ENCODE results near the gene KIAA0232.

Gene KIAA0232

GRCh38 chr4:6877067-6877466 is 94.5 kb downstream of the KIAA0232 start:
- TF ChIP-seq POLR2A (IDR thresholded peaks at IDR 0.05; ENCODE audit: extremely low read depth, insufficient read length), result no peak
- TF ChIP-seq, protein P1, sequence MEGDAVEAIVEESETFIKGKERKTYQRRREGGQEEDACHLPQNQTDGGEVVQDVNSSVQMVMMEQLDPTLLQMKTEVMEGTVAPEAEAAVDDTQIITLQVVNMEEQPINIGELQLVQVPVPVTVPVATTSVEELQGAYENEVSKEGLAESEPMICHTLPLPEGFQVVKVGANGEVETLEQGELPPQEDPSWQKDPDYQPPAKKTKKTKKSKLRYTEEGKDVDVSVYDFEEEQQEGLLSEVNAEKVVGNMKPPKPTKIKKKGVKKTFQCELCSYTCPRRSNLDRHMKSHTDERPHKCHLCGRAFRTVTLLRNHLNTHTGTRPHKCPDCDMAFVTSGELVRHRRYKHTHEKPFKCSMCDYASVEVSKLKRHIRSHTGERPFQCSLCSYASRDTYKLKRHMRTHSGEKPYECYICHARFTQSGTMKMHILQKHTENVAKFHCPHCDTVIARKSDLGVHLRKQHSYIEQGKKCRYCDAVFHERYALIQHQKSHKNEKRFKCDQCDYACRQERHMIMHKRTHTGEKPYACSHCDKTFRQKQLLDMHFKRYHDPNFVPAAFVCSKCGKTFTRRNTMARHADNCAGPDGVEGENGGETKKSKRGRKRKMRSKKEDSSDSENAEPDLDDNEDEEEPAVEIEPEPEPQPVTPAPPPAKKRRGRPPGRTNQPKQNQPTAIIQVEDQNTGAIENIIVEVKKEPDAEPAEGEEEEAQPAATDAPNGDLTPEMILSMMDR (IDR thresholded peaks at IDR 0.05; ENCODE audit: low read depth, low read length), result no peak
- no peak for TF ChIP-seq MYC (IDR thresholded peaks at IDR 0.05; ENCODE audit: low read depth, low read length)
- TF ChIP-seq, protein P2, sequence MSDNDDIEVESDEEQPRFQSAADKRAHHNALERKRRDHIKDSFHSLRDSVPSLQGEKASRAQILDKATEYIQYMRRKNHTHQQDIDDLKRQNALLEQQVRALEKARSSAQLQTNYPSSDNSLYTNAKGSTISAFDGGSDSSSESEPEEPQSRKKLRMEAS (IDR thresholded peaks at IDR 0.05; ENCODE audit: low read depth, low read length), result no peak
- H3K4me3 ChIP-seq (ENCODE audit: low read depth, low read length), result no peak overlapping the region
- no peak for DNase-seq (ENCODE audit: low read depth)

DNA sequence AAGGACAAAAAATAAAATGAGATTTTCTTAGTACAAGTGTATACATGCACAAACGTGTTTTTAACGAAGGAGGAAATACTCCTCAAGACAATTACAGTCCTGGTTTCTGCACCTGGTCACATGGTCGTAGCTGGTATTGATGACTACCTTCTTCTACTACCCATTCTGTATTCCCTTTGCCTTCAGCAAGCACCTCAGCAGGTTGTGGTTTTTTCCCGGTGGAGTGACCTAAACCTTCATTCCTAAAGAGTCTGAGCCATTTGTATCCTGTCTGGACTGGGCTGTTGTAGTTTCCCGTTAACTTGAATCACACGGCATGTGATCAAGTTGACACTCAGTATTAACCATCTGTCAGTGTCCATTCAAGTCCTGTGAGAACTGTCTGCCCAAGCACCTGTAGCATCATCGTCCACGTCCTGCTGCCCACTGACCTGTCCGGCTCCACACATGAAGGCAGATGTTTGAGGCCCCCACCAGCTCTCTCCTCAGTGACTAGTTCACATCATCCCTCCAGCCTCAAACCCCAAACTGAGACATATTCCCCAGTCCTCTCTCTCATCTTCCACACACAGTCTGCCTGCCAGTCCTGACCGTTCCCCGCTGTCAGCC is 96.0 kb downstream of the KIAA0232 start:
- no peak overlapping the region for H3K4me3 ChIP-seq (ENCODE audit: low read depth, low read length)
- TF ChIP-seq, protein P1 (IDR thresholded peaks at IDR 0.05; ENCODE audit: low read depth, low read length), result no peak
- no peak for TF ChIP-seq MYC (IDR thresholded peaks at IDR 0.05; ENCODE audit: low read depth, low read length)
- no peak for TF ChIP-seq POLR2A (IDR thresholded peaks at IDR 0.05; ENCODE audit: extremely low read depth, insufficient read length)
- TF ChIP-seq, protein P2 (IDR thresholded peaks at IDR 0.05; ENCODE audit: low read depth, low read length), result no peak
- DNase-seq (ENCODE audit: low read depth), result no peak

DNA sequence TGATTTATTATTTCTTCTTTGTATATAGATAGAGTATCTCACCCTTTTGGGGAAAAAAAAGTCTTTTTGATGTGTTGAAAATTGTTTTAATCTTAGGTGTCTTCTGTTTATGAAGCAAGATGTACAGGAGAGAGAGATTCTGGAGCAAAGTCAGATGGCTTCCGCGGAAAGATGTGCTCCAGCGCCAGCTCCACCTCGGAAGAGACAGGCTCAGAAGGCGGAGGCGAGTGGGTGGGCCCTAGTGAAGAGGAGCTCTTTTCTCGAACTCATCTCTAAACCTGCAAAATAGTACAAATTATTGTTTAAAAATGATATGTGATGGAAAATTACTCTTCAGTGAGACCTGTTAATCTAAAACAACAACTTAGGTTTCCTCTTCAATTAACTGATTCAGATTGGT is 98.2 kb downstream of the KIAA0232 start:
- no peak for DNase-seq (ENCODE audit: low read depth)
- TF ChIP-seq, protein P1 (IDR thresholded peaks at IDR 0.05; ENCODE audit: low read depth, low read length), result no peak
- TF ChIP-seq MYC (IDR thresholded peaks at IDR 0.05; ENCODE audit: low read depth, low read length) (no peak), POLR2A (IDR thresholded peaks at IDR 0.05; ENCODE audit: extremely low read depth, insufficient read length) (no peak)
- TF ChIP-seq, protein P2 (IDR thresholded peaks at IDR 0.05; ENCODE audit: low read depth, low read length), result no peak
- no peak overlapping the region for H3K4me3 ChIP-seq (ENCODE audit: low read depth, low read length)

DNA sequence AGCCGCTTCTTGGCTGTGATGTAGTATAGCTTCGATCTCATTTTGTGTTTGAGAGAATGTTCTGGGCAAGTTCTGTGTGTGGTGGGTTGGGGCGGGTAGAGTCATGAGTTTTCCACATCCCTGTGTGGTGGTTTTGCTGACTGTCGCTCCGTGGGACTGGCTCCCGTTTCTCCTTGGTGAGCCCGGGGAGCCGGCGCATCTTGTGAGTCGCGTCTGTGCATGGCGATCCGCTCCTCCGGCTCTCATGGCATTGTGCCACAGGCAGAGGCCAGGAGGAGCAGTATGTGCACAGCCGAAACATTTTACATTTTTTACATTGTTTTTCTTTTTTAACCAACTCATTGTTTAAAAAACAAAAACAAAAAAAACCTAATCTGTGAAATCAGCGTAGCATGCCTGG is 99.4 kb downstream of the KIAA0232 start:
- DNase-seq (ENCODE audit: low read depth), result no peak
- TF ChIP-seq POLR2A (IDR thresholded peaks at IDR 0.05; ENCODE audit: extremely low read depth, insufficient read length), result no peak
- no peak overlapping the region for H3K4me3 ChIP-seq (ENCODE audit: low read depth, low read length)

DNA sequence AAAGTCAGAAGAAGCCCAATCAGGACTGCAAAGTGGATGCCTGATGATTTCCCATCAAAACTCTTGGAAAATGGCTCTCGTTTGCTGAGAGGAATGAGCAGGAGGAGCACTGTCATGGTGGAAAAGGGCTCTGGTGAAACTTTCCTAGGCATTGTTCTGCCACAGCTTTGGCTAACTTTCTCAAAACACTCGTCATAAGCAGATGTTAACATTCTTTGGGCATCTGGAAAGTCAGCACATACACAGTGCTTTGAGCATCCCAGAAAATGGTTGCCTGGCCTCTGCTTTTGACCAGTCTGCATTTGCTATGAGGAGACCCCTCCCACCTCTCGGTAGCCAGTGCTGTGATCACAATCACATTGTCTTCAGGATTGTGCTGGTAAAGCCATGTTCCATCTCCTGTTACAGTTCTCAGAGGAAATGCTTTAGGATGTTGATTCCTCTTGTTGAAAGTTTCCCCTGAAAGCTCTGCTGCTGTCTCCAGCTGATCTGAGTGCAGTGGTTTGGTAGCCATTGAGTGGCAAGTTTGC is 101.9 kb downstream of the KIAA0232 start:
- TF ChIP-seq MYC (IDR thresholded peaks at IDR 0.05; ENCODE audit: low read depth, low read length) (no peak), POLR2A (IDR thresholded peaks at IDR 0.05; ENCODE audit: extremely low read depth, insufficient read length) (no peak)
- TF ChIP-seq, protein P1 (IDR thresholded peaks at IDR 0.05; ENCODE audit: low read depth, low read length), result no peak
- TF ChIP-seq, protein P2 (IDR thresholded peaks at IDR 0.05; ENCODE audit: low read depth, low read length), result no peak
- no peak for DNase-seq (ENCODE audit: low read depth)
- no peak overlapping the region for H3K4me3 ChIP-seq (ENCODE audit: low read depth, low read length)

DNA sequence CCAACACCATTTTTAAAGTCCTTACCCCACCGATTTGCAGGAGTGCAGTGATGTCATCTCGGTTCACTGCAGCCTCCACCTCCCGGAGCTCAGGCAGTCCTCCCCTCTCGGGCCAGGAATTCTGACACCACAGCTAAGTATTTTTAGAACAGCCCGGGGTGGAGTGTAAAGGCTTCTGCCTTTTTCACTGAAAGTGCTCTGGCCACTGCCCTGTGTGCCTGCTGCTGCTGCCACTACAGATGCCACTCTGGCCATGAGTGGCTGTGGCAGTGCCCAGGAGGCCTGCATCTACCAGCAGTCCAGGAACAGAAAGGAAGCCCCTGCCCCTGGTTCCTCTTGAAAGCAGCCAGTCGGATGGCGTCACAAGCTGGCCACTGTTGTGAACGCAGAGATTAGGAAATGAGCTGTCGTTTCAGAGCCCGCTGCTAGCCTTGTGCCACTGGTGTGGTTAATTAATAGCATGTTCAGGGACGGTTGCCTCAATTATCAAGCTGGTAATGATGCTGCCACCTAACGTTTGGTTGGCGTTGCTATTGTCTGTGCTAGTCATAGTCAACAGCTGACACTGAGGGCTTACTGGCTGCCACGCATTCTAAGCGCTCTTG is 103.5 kb downstream of the KIAA0232 start:
- H3K4me3 ChIP-seq (ENCODE audit: low read depth, low read length), result no peak overlapping the region
- DNase-seq (ENCODE audit: low read depth), result peak; percentile 98
- TF ChIP-seq, protein P2 (IDR thresholded peaks at IDR 0.05; ENCODE audit: low read depth, low read length), result peak; percentile 82
- TF ChIP-seq POLR2A (IDR thresholded peaks at IDR 0.05; ENCODE audit: extremely low read depth, insufficient read length) (no peak), MYC (IDR thresholded peaks at IDR 0.05; ENCODE audit: low read depth, low read length) (peak; percentile 55; the same call in 1 of the 2 replicates)
- TF ChIP-seq, protein P1 (IDR thresholded peaks at IDR 0.05; ENCODE audit: low read depth, low read length), result peak; percentile 81

All from NB4 (cell line).